Measurements from ENCODE around the gene SLC34A3. TPM values are rescaled to one million over a fixed set of nuclear protein-coding genes. Genes with fewer than 3 reads are reported as not detected.

SLC34A3 gene
- total RNA-seq, 1 experiment from 2014 or later = not detected

GRCh38 chr9:137272241-137273094 lies 41.8 kb downstream of the SLC34A3 start:
- no peak for DNase-seq (ENCODE audit: extremely low read depth, low read depth)

- no peak for DNase-seq (ENCODE audit: extremely low read depth, low read depth)
Observed at GRCh38 chr9:137273095-137273490, 42.4 kb downstream of the SLC34A3 start.

DNA sequence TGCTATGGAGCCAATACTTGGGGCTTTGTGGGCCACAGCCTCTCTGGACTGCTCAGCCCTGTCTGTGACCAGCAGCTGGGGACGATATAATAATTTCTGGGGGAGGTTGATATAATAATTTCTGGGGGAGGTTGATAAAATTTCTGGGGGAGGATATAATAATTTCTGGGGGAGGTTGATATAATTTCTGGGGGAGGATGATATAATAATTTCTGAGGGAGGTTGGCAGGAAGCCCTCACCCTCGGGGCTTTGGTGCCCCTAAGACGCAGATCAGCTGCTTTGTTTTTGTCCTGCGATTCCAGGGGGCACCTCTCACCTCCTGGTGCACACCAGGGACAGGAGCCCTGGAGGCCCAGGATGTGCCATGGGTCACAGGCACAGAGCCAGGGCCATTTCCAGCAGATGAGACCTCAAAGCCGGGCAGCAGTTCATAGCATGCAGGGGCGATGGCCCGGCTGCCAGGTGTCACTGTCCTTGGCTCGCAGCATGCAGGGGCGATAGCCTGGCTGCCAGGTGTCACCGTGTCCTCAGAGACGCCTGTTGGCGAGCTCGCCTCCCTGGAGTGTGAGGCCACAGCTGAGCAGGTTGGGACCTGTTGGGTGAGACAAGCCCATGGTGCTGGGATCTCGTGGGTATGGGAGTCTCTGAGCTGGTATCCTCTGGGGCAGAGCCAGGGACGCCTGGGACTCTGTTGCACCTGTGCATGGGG lies 43.1 kb downstream of the SLC34A3 start:
- no peak for DNase-seq (ENCODE audit: extremely low read depth, low read depth)

GRCh38 chr9:137275203-137275587 lies 44.5 kb downstream of the SLC34A3 start:
- DNase-seq (ENCODE audit: extremely low read depth, low read depth) = no peak

- DNase-seq (ENCODE audit: extremely low read depth, low read depth) = no peak
Observed at GRCh38 chr9:137275588-137276472, 45.1 kb downstream of the SLC34A3 start.

DNA sequence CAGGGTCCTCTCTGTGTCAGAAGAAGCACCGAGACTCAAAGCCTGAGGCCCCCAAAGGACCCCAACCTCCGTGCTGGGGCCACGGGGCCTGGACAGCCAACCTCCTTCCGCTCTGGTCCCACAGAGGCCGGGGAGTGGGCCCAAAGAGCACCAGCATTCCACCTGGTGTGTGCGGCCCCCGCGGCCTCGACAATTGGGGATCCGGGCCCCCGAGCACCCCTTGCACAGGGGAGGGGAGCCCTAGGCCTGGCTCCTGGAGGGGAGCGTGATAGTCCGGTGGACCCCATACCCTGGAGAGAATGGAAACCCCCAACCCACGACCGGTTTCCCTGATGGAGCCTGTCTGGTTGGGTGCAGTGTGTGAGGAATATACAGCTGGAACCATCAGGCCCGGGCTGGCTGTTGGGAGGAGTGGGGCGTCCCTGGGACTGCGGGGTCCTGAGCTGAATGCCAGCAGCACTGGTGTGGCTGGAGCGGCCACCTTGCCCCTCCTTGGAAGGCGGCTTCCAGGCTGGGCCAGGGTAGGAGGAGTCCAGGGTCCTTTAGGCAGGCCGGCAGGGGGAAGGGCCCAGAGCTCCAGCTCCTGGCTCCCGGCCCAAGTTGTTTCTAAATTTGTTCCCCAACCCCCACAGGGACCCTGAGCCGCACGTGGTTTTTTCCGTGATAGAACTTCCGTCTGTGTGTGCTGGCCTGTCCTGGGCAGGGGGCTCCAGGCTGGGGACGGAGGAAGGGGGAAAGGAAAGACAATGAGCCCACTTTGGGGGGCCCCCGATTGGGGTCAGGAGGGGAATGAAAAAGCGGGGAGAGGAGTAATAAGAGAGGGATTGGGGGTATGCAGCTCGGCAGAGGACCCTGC lies 46.0 kb downstream of the SLC34A3 start:
- peak; percentile 40 for DNase-seq (ENCODE audit: extremely low read depth, low read depth)

- peak; percentile 89 for DNase-seq (ENCODE audit: extremely low read depth, low read depth)
Observed at GRCh38 chr9:137277329-137278041, 46.8 kb downstream of the SLC34A3 start, which contains the start of gene TOR4A. Gene TOR4A, plus strand, starts transcription at chr9:137277726. Its CDS starts 964 bp downstream, at chr9:137278690.

- no peak for DNase-seq (ENCODE audit: extremely low read depth, low read depth)
Observed at GRCh38 chr9:137278061-137278701, 47.5 kb downstream of the SLC34A3 start.

DNA sequence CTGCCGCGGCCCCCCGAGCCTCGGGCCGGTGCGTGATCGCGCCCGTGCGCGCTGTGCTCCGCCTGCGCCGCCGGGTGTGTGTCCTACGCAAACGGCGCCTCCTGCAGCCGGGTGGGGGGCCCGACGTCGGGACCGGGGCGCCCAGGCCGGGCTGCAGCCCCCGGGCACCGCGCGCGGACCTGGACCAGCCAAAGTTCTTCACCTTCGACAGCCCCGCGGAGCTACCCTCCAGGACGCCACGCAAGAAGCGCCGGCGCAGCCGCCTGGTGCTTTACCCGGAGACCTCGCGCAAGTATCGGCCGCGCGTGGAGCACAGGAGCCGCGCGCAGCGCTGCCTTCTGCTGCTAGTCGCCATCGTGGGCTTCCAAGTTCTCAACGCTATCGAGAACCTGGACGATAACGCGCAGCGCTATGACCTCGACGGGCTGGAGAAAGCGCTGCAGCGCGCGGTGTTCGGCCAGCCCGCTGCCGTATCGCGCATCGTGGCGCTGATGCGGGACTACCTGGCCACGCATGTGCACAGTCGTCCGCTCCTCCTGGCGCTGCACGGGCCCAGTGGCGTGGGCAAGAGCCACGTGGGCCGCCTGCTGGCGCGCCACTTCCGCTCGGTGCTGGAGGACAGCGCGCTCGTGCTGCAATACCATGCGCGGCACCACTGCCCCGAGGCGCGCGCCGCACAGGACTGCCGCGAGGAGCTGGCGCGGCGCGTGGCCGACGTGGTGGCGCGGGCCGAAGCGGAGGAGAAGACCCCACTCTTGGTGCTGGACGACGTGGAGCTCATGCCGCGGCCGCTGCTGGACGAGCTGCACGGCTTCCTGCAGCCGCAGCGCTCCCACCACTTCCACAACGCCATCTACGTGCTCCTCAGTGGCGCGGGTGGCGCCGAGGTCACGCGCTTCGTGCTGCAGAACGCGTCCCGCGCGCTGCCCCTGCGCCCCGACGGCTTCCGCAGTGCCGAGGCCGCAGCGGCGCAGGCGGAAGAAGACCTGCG lies 48.3 kb downstream of the SLC34A3 start:
- no peak for DNase-seq (ENCODE audit: extremely low read depth, low read depth)

- DNase-seq (ENCODE audit: extremely low read depth, low read depth) = no peak
Observed at GRCh38 chr9:137279741-137280473, 49.2 kb downstream of the SLC34A3 start.

DNA sequence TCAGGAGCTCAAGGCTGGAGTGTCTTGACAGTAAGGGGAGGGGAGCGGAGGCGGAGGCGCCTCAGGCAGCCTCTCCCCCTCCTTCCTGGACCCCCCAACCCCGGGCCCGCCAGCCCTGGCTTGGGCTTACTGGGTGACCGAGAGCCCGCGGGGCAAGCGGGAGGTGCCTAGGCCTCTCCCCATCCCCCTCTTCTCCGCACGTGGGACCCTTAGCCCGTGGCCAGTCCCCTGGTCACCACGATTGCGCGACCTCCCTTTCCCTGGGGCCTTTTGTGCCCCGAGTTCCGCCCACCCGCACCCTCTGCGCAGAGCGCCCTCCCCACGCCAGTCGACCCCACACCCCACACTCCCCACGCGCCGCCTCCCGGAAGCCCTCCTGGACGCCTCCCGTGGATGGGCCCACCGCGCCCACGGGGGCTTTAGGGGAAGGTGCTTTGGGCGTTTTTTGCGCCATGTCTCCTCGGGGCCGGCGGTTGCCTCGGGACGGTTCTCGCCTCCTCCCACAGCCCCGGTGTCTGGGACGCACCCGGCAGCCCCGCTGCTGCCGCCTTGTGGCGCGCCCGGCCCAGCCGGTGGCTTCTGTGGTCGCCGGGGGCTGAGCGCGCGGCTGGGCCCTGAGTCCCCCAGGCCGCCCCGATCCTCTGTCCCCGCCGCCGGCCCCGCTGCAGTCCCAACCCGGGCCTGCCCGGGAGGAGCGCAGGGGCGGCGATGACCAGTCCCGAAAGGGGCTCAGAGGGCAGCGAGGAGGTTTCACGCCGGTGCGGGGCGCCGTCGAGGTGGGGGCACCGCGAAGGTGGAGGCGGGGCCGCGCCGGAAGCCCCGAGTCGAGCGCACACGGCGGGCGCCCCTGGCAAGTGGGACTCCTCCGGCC lies 50.0 kb downstream of the SLC34A3 start:
- DNase-seq (ENCODE audit: extremely low read depth, low read depth) = no peak

GRCh38 chr9:137281345-137282116 lies 50.8 kb downstream of the SLC34A3 start:
- no peak for DNase-seq (ENCODE audit: extremely low read depth, low read depth)

Measured in NCI-H460 (cell line).